C4-2B (cell line): ENCODE measurements around the gene SLC18A3.

Source experiments
- ZFX ChIP-seq: fragments of 450-650 bp; IDR thresholded peaks from 2 replicates; pipeline ENCODE4 v1.6.1; 2017
- TF ChIP-seq, protein P1 (sequence below): fragments of 450-650 bp; conservative IDR thresholded peaks from 2 replicates; pipeline ENCODE4 v1.5.1; 2017; ENCODE audit warnings: mild to moderate bottlenecking

DNA sequence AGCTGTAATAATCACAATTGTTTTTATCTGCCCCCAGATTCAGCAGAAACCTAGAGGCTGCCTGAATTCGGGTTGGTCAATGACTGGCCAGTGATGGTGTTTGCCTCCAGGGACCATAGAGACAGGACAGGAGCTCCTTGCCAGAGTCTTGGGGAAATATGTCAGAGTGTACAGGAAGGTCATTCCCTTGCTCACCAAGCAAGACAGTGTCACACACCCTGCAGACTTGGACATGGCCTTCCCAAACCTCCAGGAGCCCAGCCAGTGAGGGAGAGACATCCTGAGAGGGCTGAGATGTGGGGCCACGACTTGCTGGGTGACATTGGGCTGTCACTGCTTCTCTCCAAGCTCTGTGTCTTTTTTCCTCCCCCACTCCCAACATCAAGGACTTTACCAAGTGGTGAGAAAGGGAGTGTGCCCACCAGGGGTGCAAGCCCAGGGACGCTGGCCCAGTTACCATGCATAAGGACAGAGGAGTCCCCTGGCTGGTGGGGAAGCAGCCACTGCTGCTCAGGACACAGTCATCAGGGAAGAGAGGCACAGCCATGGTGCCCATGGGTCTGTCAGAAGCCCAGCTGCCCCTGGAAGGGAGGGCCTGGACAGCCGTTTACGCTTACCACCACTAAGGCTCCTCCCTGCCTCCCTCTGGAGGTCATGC, 44.1 kb downstream of the SLC18A3 start:
- TF ChIP-seq, protein P1, sequence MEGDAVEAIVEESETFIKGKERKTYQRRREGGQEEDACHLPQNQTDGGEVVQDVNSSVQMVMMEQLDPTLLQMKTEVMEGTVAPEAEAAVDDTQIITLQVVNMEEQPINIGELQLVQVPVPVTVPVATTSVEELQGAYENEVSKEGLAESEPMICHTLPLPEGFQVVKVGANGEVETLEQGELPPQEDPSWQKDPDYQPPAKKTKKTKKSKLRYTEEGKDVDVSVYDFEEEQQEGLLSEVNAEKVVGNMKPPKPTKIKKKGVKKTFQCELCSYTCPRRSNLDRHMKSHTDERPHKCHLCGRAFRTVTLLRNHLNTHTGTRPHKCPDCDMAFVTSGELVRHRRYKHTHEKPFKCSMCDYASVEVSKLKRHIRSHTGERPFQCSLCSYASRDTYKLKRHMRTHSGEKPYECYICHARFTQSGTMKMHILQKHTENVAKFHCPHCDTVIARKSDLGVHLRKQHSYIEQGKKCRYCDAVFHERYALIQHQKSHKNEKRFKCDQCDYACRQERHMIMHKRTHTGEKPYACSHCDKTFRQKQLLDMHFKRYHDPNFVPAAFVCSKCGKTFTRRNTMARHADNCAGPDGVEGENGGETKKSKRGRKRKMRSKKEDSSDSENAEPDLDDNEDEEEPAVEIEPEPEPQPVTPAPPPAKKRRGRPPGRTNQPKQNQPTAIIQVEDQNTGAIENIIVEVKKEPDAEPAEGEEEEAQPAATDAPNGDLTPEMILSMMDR, result no peak
- TF ChIP-seq ZFX, result no peak
